NOMO-1 treated with DMSO at 0.1 percent for 48 hours (cell line): ENCODE results near the gene UBFD1.
"Not testable (repeated sequence)": the region's sequence is repeated elsewhere in the genome, so short reads cannot be mapped to it uniquely, and the experiment has no call there.

ENCODE experiments used
- DNase-seq: peaks from one replicate; lab custom pipeline; 2025; ENCODE audit not compliant: unreplicated experiment; lab: John Stamatoyannopoulos, UW

Gene UBFD1

GRCh38 chr16:23556881-23557778, at the start of gene UBFD1, which contains the start of gene EARS2:
UBFD1 (plus strand) TSS chr16:23557727; CDS start chr16:23557743, 16 bp downstream.
EARS2 (minus strand) TSS chr16:23557350; CDS start chr16:23557343, 7 bp downstream.
- DNase-seq = peak; percentile 98

GRCh38 chr16:23508589-23509440, 48.7 kb upstream of the UBFD1 start:
- peak; percentile 20 for DNase-seq

- DNase-seq = no peak
Measured at GRCh38 chr16:23509441-23509754, 48.1 kb upstream of the UBFD1 start.

DNA sequence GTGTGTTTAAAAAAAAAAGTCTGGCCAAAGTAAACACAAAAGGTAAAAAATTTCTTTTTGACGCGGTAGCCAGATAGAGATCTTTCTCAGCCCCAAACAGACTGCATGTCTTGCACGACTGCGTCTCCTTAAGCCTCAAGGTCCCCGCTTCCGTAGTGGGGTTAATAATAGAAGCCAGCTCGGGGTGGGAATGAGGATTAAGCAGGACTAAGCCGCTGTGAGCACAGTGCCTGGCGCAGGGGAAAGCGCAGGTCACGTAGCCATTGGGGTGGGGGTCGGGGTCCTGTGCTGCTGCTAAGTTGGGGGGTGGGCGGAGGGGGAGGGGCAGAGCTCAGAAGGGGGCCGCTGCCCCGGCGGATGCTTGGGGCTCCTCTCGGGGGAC, 47.8 kb upstream of the UBFD1 start:
- DNase-seq = peak; percentile 18

DNA sequence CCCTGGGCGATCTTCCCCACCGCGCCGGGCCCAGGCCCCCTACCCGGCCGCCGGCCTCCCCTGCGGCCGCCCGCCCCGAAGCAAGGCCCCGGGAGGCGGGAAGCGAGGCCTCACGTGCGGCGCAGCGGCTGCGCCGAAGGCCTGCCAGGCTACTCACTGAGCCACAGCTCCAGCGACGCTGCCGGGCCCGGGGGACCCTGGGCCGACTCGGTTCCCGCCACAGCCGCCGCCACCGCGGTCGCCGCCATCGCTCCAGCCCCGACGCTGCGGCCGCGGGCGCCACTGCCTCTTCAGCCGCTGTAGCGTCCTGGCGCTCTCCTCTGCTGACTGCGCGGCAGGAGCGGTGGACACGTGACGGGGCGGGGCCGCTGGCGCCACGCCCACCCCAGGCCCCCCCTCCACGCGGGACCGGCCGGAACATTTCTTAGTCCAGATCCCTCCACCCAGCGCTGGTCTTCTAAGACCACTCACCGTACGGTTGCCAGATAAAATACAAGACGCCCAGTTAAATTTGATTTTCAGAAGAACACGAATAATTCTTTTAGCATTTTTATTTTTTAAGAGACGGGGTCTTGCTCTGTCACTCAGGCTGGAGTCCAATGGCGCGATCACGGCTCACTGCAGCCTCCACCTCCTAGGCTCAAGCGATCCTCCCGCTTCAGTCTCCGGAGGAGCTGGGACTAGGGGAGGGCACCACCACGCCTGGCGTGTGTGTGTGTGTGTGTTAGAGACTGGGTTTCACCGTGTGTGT, 47.2 kb upstream of the UBFD1 start, which contains the start of gene GGA2:
GGA2 (minus strand) TSS at position 331 of the 751 bp plus-strand sequence; CDS start at position 248, 83 bp downstream.
- peak; percentile 78 for DNase-seq

- DNase-seq = not testable (repeated sequence)
Measured at GRCh38 chr16:23510915-23511270, 46.6 kb upstream of the UBFD1 start.

GRCh38 chr16:23511731-23512130, 45.8 kb upstream of the UBFD1 start:
- no peak for DNase-seq

- no peak for DNase-seq
Measured at GRCh38 chr16:23512168-23512695, 45.3 kb upstream of the UBFD1 start.

GRCh38 chr16:23514381-23515152, 43.0 kb upstream of the UBFD1 start:
- no peak for DNase-seq

- DNase-seq = no peak
Measured at GRCh38 chr16:23515881-23516280, 41.6 kb upstream of the UBFD1 start.

GRCh38 chr16:23516366-23517137, 41.0 kb upstream of the UBFD1 start:
- peak; percentile 81 for DNase-seq

- peak; percentile 97 for DNase-seq
Measured at GRCh38 chr16:23518435-23518891, 39.1 kb upstream of the UBFD1 start.

DNA sequence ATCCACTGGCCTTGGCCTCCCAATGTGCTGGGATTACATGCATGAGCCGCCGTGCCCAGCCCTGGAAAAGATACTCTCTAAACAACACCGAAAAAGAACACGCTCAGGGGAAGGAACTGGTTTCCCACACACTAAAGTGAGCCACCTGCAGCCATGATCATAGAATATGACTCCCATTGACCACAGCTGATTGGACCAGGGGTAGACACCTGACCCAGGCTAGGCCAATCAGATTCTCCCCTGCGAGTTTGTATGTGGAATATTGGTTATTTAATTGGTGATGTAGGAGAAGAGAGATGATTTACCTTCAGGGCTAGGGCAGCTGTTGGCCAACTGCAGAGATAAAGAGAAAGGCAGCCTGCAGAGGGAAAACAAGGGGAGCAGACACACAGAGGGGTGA, 38.2 kb upstream of the UBFD1 start:
- peak; percentile 7 for DNase-seq

- DNase-seq = peak; percentile 70
Measured at GRCh38 chr16:23520500-23520899, 37.0 kb upstream of the UBFD1 start.

DNA sequence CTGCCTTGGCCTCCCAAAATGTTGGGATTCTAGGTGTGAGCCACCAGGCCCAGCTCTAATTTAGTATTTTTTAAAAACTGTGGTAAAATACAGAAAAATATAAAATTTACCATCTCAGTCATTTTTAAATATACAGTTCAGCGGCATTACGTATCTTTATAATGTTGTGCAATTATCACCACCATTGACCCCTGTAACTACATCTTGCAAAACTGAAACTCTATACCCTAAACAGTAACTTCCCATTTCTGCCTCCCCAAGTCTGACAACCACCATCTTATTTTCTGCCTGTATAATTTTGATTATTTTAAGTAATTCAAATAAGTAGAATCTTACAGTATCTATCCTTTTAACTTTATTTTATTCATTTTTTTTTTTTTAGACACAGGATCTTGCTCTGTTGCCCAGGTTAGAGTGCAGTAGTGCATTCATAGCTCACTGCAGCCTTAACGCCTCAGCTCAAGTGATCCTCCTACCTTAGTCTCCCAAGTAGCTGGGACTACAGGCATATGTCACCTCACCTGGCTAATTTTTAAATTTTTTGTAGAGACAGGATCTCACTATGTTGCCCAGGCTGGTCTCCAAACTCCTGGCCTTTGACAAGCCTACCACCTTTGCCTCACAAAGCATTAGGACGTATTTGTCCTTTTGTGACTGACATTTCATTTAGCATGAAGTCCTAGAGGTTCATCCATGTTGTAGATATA, 36.3 kb upstream of the UBFD1 start:
- peak; percentile 92 for DNase-seq

DNA sequence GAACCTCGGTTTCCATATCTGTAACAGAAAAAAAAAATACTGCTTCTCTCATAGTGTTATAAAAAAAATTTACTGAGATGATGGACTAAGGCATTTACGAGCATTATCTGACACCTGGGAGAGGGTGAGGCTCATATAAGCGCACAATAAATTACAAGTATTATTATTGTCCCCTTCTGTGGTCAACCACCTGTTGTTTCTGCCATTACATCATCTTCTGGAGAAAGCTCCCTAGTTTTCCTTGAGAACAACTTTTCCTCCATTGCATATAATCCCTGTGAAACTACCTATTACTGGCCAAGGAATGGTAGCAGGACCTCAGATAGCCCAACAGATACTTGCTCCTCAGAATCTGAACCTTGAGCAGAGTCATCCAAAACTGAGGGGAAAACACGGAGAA, 35.6 kb upstream of the UBFD1 start:
- no peak for DNase-seq

DNA sequence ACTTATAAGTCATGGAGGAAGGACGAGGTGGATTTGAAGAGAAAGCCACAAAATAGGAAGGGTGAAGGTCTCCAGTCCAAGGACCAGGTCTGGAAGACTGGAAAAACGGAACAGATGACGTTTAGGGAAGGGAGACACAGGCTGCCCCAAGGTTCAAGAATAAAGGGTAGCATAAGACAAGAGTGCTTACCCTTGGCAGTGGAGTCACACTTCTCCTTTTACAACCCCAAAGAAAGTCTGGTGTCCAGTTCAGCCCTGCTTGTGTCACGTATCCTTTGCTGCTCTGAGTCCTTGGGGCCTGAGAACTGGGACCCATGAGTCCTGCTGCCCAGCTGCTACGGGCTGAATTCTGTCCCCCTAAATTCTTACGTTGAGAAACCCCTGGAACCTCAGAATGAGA, 34.2 kb upstream of the UBFD1 start:
- DNase-seq = no peak

- DNase-seq = no peak
Measured at GRCh38 chr16:23523876-23524385, 33.6 kb upstream of the UBFD1 start.
